CD4-positive, alpha-beta T cell treated with Interferon alpha-2 for 1 hour (primary cell): Measurements from ENCODE around the gene PLA2G4E.
A peak's percentile ranks its signal among the peaks of the same experiment; 100 is the strongest.

Experiments
- DNase-seq, 2 donors: peaks; one replicate each; pipeline ENCODE4 v3.0.0-alpha.2; 2020 to 2022

Gene PLA2G4E

DNA sequence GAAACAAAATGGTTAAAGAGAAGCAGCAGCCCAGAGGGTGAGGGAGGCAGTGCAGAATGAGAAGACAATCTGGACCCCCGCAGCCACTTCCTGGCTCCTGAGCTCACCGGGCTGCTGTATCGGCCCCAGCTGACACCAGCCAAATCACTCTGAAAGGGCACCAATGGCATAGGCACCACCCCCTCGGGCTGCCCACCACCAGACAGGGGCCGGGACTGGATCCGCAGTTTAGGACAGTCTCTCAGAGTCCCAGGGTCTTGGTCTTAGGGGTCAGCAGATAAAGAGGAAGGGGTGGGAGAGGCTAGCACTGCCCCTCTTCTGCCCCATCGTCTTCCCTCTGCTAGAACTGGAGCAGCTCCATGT lies 30.6 kb downstream of the PLA2G4E start:
- no peak for DNase-seq

- peak; percentile 77 to 82 for DNase-seq
These were observed 31.1 kb downstream of the PLA2G4E start for GRCh38 chr15:41989573-41990242.

GRCh38 chr15:41988896-41989572 lies 31.8 kb downstream of the PLA2G4E start:
- DNase-seq: no peak

DNA sequence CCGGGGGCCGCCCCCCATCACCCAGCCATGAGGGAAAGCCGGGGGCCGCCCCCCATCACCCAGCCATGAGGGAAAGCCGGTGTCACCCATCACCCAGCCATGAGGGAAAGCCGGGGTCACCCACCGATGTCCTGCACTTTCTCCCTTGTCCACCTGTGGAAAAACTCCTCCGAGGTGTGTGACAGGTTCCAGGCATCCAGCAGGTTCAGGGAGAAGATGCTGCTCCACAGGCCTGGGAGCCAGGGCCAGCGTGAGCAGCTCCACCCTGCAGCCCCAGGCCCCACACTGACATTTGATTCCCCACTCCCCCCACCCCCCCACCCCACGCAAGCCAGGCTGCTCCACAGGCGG lies 32.9 kb downstream of the PLA2G4E start:
- DNase-seq: no peak

DNA sequence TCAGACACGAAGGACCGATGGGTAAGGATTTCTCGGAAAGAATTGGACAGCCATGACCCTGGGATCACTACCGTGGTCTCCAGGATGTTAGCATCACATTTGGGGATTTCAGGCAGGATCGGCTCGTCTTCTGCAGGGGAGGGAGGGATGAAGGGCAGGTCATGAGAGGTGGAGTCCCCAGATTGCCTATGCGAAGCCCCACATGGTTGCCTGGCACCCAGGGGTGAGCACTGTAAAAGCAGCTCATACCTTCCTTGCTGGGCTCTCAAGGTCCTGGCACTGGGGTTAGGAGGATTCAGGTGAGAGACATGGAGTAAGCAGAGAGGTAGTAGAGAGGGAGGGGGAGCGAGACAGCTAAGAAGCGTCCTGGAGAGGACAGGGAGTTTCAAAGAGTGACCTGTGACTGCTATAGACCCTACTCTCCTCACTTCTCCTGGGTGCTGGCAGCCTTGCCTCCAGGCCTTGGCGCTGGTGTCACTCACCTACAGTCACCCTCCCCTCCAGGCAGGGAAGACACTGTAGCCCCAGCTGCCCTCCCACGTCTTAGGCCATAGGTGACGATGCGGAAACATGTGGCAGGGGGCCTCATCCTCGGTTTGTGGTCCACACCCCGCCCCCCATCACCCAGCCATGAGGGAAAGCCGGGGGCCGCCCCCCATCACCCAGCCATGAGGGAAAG lies 33.5 kb downstream of the PLA2G4E start:
- no peak for DNase-seq

GRCh38 chr15:41985236-41986160 lies 35.3 kb downstream of the PLA2G4E start:
- no peak for DNase-seq

GRCh38 chr15:41984622-41985021 lies 36.2 kb downstream of the PLA2G4E start:
- DNase-seq: no peak

- no peak for DNase-seq
These were observed 36.9 kb downstream of the PLA2G4E start for GRCh38 chr15:41983621-41984571.

GRCh38 chr15:41983221-41983620 lies 37.6 kb downstream of the PLA2G4E start:
- no peak for DNase-seq

GRCh38 chr15:41982133-41982930 lies 38.5 kb downstream of the PLA2G4E start:
- no peak for DNase-seq

DNA sequence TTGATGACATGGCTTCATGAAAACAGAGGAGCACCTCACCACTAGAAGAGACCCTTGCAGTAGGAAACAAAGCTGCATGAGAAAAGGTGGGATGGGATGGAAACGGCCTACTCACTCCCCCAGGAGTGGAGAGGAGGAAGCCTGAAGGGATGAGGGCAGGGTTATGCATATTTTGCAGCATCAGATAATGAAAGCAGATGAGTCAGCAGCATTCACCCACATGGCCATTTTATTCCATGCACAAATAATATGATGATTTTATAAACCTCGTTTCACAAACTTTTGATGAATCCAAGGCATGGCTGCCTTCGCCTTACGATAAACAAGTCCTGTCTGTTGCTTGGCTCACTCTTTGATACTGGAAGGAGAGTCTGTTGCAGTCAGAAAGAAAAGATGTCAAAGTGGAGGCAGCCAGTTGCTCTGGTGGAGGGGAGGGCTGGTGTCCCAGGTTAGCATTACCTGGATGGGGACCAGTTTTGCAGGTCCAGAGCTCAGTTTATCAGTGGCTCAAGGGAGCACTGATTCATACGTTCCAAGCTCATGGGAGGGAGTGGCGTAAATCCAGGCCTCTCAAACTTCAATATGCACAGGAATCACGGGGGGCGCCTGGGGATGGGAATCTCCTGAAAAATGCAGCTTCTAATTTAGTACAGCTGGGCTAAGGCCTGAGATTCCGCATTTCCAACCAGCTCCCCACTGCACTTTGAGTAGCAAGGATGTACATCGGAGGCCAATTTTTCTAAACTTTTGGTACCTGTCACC lies 39.3 kb downstream of the PLA2G4E start:
- DNase-seq: no peak

DNA sequence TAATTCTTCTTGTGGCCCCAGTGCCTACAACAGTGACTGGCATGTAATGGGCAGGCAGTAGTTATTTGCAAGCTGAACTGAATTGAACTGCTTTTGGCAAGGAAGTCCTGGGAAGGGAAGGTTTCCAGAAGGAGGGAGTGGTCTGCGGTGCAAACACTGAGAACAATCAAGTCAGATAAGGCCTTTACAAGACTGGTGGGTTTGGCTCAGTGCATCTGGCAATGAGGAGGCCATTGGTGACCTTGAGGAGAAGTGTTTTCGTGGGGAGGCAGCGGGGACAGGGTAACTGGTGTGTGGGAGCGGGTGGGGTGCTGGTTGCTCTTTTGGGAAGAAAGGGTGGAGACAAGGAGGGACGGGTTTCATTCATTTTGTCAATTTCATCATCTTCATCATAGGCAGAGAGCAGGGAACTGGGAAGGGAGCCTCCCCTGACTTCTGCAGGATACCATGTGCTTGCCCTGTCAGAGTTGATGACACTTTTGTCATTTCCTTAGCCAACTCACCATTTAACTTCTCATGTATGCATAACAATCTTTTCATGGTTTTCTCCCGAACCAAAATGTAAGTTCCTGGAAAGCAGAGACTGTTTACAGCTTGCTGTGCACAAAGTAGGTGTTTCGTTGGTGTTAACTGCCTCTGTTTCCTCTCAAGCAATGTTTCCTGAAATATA lies 40.1 kb downstream of the PLA2G4E start:
- no peak for DNase-seq

DNA sequence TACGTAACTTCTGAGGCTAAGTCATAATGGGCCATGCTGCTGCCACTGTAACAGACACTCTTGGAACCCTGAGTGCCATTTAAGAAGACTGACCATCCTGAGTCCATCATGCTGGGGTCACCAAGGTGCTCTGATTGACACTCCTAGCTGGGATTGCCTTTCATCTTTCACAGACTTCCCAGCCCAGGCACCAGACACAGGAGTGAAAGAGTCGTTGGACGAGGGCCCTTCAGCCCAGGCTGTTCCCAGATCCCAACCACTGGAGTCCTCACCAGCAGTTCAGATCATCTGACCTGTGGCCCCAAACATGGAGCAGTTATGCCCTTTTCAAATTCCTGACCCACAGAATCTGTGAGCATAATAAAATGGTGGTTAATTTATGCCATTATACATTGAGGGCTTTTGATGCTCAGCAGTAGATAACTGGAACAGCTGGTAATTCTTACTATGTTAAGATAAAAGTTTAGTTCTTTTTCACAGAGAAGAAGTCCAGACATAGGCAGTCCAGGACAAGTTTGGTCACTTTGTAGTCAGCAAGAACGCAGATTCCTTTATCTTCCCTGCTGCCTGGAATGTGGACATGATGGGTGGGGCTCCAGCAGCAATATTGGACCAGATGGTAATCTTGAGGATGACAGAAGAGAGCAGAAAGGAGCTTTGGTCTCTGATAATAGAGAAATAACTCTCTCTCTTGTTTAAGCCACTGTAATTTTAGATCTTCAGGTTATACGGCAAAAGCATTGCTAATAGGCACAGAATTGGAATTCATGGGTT lies 41.2 kb downstream of the PLA2G4E start:
- no peak for DNase-seq

- DNase-seq: no peak
These were observed 42.3 kb downstream of the PLA2G4E start for GRCh38 chr15:41978534-41978933.

DNA sequence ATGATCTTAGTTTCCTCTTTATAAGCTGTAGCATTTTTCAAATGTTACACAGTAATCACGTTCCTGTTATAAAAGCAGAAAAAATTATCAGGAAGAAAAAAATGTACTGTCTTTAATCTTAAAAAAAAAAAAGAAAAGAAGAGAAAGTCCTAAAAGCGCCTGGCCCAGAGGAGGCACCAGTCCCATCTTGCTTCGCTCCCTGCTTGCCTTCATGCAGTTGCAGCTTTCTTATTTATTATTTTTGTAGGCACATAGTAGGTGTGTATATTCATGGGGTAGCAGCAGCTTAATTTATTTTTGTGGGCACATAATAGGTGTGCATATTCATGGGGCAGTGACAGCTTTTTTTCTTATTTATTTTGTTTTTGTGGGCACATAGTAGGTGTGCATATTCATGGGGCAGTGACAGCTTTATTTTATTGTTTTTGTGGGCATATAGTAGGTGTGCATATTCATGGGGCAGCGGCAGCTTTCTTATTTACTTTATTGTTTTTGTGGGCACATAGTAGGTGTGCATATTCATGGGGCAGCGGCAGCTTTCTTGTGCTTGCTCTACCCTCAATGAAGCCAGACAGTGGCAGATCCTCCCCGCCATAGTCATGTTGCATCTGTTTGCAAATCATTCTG lies 43.0 kb downstream of the PLA2G4E start:
- DNase-seq: no peak

- DNase-seq: no peak
These were observed 45.2 kb downstream of the PLA2G4E start for GRCh38 chr15:41975669-41976068.

DNA sequence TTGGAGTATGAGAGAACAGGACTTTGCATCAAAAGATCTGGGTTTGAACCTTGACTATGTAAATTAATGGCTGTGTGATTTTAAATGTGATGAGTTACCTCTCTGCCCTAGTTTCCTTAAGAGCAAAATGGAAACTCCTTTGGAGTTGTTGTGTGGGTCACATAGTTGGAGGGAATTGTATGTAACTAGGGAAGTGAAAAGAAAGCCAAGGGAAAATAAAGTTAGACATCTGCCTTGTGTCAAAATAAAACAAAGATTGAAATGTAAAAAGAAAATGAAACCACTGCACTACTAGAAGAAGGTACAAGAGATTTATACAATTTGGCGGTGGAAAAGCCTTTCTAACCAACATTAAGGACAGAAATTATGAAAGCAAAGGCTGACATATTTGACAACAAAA lies 46.8 kb downstream of the PLA2G4E start:
- DNase-seq: no peak
